H9 (cell line): ENCODE data around the gene SLC41A1. TPM values are rescaled to one million over a fixed set of nuclear protein-coding genes. Genes with fewer than 3 reads are reported as not detected.
A peak's percentile ranks its signal among the peaks of the same experiment; 100 is the strongest.

Source experiments
- DNase-seq: peaks from one replicate; pipeline ENCODE4 v3.0.0-alpha.2; 2017
- H2AFZ ChIP-seq: one replicate; pipeline ENCODE4 v1.6.1; 2013; ENCODE audit warnings: mild to moderate bottlenecking, low read length, control low read depth, moderate library complexity
- H2AK5ac ChIP-seq: 2 replicates; pipeline ENCODE4 v1.6.1; 2013; ENCODE audit warnings: low read length, control low read depth, mixed read lengths; ENCODE audit not compliant: insufficient read length
- H2BK120ac ChIP-seq: one replicate; pipeline ENCODE4 v1.6.1; 2013; ENCODE audit warnings: low read depth, mild to moderate bottlenecking, low read length, control low read depth, inconsistent platforms; ENCODE audit not compliant: poor library complexity, severe bottlenecking
- H2BK12ac ChIP-seq: 2 replicates; pipeline ENCODE4 v1.6.1; 2013; ENCODE audit warnings: low read length, control low read depth, mixed read lengths, low read depth; ENCODE audit not compliant: insufficient read length
- H2BK15ac ChIP-seq: 2 replicates; pipeline ENCODE4 v1.6.1; 2013; ENCODE audit warnings: low read depth, low read length, control low read depth
- H2BK20ac ChIP-seq: one replicate; pipeline ENCODE4 v1.6.1; 2013; ENCODE audit warnings: low read depth, mild to moderate bottlenecking, low read length, control low read depth, inconsistent platforms; ENCODE audit not compliant: poor library complexity, severe bottlenecking
- H2BK5ac ChIP-seq: 2 replicates; pipeline ENCODE4 v1.6.1; 2013; ENCODE audit warnings: low read length, control low read depth, mixed read lengths; ENCODE audit not compliant: insufficient read length
- H3K14ac ChIP-seq: 2 replicates; pipeline ENCODE4 v1.6.1; 2013; ENCODE audit warnings: low read length, control low read depth; ENCODE audit not compliant: insufficient read depth
- H3K18ac ChIP-seq: 2 replicates; pipeline ENCODE4 v1.6.1; 2013; ENCODE audit warnings: low read depth, mild to moderate bottlenecking, mixed read lengths, low read length, control low read depth; ENCODE audit not compliant: insufficient read length
- H3K23ac ChIP-seq: 2 replicates; pipeline ENCODE4 v1.6.1; 2013; ENCODE audit warnings: low read length, control low read depth, mixed read lengths, low read depth; ENCODE audit not compliant: insufficient read length
- H3K23me2 ChIP-seq: 2 replicates; pipeline ENCODE4 v1.6.1; 2013; ENCODE audit warnings: low read depth, mild to moderate bottlenecking, mixed read lengths, low read length, control low read depth; ENCODE audit not compliant: insufficient read length, poor library complexity, severe bottlenecking
- H3K27ac ChIP-seq: 2 replicates; pipeline ENCODE4 v1.5.1; 2013; ENCODE audit warnings: low read length, control low read depth, mixed read lengths, low read depth; ENCODE audit not compliant: insufficient read length
- H3K27me3 ChIP-seq: 2 replicates; pipeline ENCODE4 v1.6.1; 2013; ENCODE audit warnings: low read length, control low read depth, inconsistent platforms; ENCODE audit not compliant: insufficient read depth
- H3K4ac ChIP-seq: 2 replicates; pipeline ENCODE4 v1.6.1; 2013; ENCODE audit warnings: low read depth, mild to moderate bottlenecking, control low read depth, inconsistent platforms, low read length, moderate library complexity
- H3K4me1 ChIP-seq: 2 replicates; pipeline ENCODE4 v1.6.1; 2013; ENCODE audit warnings: low read length, control low read depth, inconsistent platforms; ENCODE audit not compliant: insufficient read depth
- H3K4me2 ChIP-seq: 2 replicates; pipeline ENCODE4 v1.6.1; 2013; ENCODE audit warnings: low read length, control low read depth, mixed read lengths; ENCODE audit not compliant: insufficient read length, insufficient read depth
- H3K56ac ChIP-seq: 2 replicates; pipeline ENCODE4 v1.6.1; 2013; ENCODE audit warnings: low read depth, mild to moderate bottlenecking, mixed read lengths, low read length, control low read depth; ENCODE audit not compliant: insufficient read length
- H3K79me1 ChIP-seq: 2 replicates; pipeline ENCODE4 v1.6.1; 2013; ENCODE audit warnings: low read depth, mild to moderate bottlenecking, moderate library complexity, low read length, control low read depth, inconsistent platforms; ENCODE audit not compliant: insufficient read depth, poor library complexity, severe bottlenecking
- H3K79me2 ChIP-seq: 2 replicates; pipeline ENCODE4 v1.6.1; 2013; ENCODE audit warnings: low read length, control low read depth, inconsistent platforms; ENCODE audit not compliant: insufficient read depth
- H3K9ac ChIP-seq: 2 replicates; pipeline ENCODE4 v1.6.1; 2013; ENCODE audit warnings: low read length, control low read depth, mixed read lengths; ENCODE audit not compliant: insufficient read length; ENCODE audit errors: extremely low read depth
- H3K9me3 ChIP-seq: one replicate; pipeline ENCODE4 v1.6.1; 2013; ENCODE audit warnings: low read depth, low read length, inconsistent platforms; ENCODE audit not compliant: control insufficient read depth
- H3T11ph ChIP-seq: one replicate; pipeline ENCODE4 v1.6.1; 2013; ENCODE audit warnings: mild to moderate bottlenecking, low read length, control low read depth, inconsistent platforms
- H4K20me1 ChIP-seq: one replicate; pipeline ENCODE4 v1.6.1; 2013; ENCODE audit not compliant: control insufficient read depth, insufficient read length, insufficient read depth
- H4K5ac ChIP-seq: 2 replicates; pipeline ENCODE4 v1.6.1; 2013; ENCODE audit warnings: low read depth, mild to moderate bottlenecking, mixed read lengths, low read length, control low read depth; ENCODE audit not compliant: insufficient read length
- H4K8ac ChIP-seq: replicated peaks from 2 replicates; pipeline ENCODE4 v1.6.1; 2013; ENCODE audit warnings: low read length, control low read depth, mixed read lengths, low read depth; ENCODE audit not compliant: insufficient read length
- H4K91ac ChIP-seq: 2 replicates; pipeline ENCODE4 v1.6.1; 2013; ENCODE audit warnings: low read depth, mild to moderate bottlenecking, moderate library complexity, mixed read lengths, low read length, control low read depth; ENCODE audit not compliant: insufficient read length
- H3K27ac Mint-ChIP-seq, 3 experiments: 2 replicates in 2 of 3; 3 replicates in 1 of 3; pipeline ENCODE4 v1.8.0; 2020 to 2021; ENCODE audit warnings: mixed read lengths in 3 of 3, mild to moderate bottlenecking in 1 of 3, moderate library complexity in 1 of 3
- H3K27me3 Mint-ChIP-seq: 2 replicates; pipeline ENCODE4 v1.8.0; 2021; ENCODE audit warnings: low read depth, mild to moderate bottlenecking, moderate library complexity, mixed read lengths
- H3K36me3 Mint-ChIP-seq, 3 experiments: 2 replicates in 2 of 3; 3 replicates in 1 of 3; pipeline ENCODE4 v1.8.0; 2020 to 2021; ENCODE audit warnings: low read depth in 3 of 3, mixed read lengths in 3 of 3; ENCODE audit not compliant: insufficient read depth in 1 of 3
- H3K4me1 Mint-ChIP-seq, 2 experiments: 2 replicates each; pipeline ENCODE4 v1.8.0; 2020; ENCODE audit warnings: mixed read lengths in 2 of 2
- H3K4me3 Mint-ChIP-seq, 2 experiments: 2 replicates in 1 of 2; 3 replicates in 1 of 2; pipeline ENCODE4 v1.8.0; 2020 to 2021; ENCODE audit warnings: mild to moderate bottlenecking in 2 of 2, mixed read lengths in 2 of 2, moderate library complexity in 1 of 2
- H3K9me3 Mint-ChIP-seq, 2 experiments: 2 replicates in 1 of 2; 3 replicates in 1 of 2; pipeline ENCODE4 v1.8.0; 2020; ENCODE audit warnings: mild to moderate bottlenecking in 2 of 2, mixed read lengths in 2 of 2, moderate library complexity in 1 of 2
- CTCF ChIP-seq: fragments of 200-600 bp; sonication (generic); conservative IDR thresholded peaks from 3 replicates; pipeline ENCODE4 v1.8.0; 2021; ENCODE audit warnings: antibody characterized with exemption, mild to moderate bottlenecking
- WGBS: extraction: QIAGEN DNeasy Blood & Tissue Kit; methylation state at CpG from one replicate; pipeline ENCODE4 v1.1.7; 2013; ENCODE audit warnings: missing lambda C conversion rate, low lambda C conversion rate, mixed read lengths; ENCODE audit not compliant: insufficient read length; ENCODE audit errors: extremely low coverage; 5-methylcytosine and 5-hydroxymethylcytosine counted together
- total RNA-seq: library from RNA; stranded (reverse); gene quantifications from 2 replicates; pipeline ENCODE4 v1.2.1, GENCODE V29; 2021

Gene SLC41A1
- total RNA-seq, 1 experiment from 2014 or later: 18.2 TPM

DNA sequence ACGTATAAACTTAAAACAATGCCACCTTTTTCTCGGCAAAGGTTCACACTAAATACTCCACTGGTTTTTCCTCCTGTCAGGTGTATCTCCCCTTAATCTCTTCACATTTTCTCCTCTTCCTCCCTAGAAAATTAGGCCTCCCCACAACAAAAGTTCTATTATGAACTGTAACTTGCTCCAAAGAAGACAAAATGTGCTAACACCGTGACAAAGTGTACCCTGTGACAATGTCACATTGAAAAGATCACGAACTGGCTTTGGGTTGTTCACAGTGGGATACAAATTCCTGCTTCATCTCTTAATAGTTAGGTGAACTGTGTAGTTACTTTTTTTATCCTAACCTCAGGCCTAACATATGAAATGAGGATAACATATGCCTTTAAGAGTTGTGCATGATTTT lies 69.0 kb downstream of the SLC41A1 start:
- H3K36me3 Mint-ChIP-seq: peaks cover 19 to 35% (median 33%) of the 10 kb centered on the region in 3 experiments; a peak in 6 of 7 replicates
- peaks cover 57 to 60% of the 10 kb centered on the region in 2 experiments for H3K4me1 Mint-ChIP-seq
- no peak overlapping the region for H3K27ac ChIP-seq

More for the DNA sequence above, 69.0 kb downstream of the SLC41A1 start:
- no peaks in the 10 kb centered on the region for H3K23me2 ChIP-seq
- no peak overlapping the region for H3K56ac ChIP-seq
- H2BK120ac ChIP-seq: no peak overlapping the region
- no peaks in the 10 kb centered on the region; the same call in 1 of the 2 replicates for H3K27me3 Mint-ChIP-seq
- H3K4me3 Mint-ChIP-seq: peak overlapping the region in 1 of 2 experiments; percentile 18; a peak in 2 of 5 replicates
- H2BK20ac ChIP-seq: no peak overlapping the region
- H3K23ac ChIP-seq: no peak overlapping the region
- H3T11ph ChIP-seq: no peak overlapping the region
- H3K4me2 ChIP-seq: peak overlapping the region; percentile 27
- H4K8ac ChIP-seq: no peak overlapping the region
- peak overlapping the region in 2 of 3 experiments; percentile 21 to 94; a peak in 4 of 7 replicates for H3K27ac Mint-ChIP-seq
- H3K14ac ChIP-seq: no peak overlapping the region
- H4K91ac ChIP-seq: no peak overlapping the region
- H2BK12ac ChIP-seq: no peak overlapping the region
- no peak for TF ChIP-seq CTCF
- H3K9me3 Mint-ChIP-seq: no peaks in the 10 kb centered on the region
- H3K4ac ChIP-seq: no peak overlapping the region
- WGBS: no CpG with 5 or more reads among the region's 4 CpGs
- no peak for DNase-seq
- H3K4me1 ChIP-seq: peaks cover 4% of the 10 kb centered on the region; the same call in 1 of the 2 replicates
- no peaks in the 10 kb centered on the region for H3K27me3 ChIP-seq
- H2BK5ac ChIP-seq: no peak overlapping the region
- no peaks in the 10 kb centered on the region for H3K9me3 ChIP-seq
- H2AFZ ChIP-seq: no peak overlapping the region
- H4K5ac ChIP-seq: no peak overlapping the region
- H2BK15ac ChIP-seq: no peak overlapping the region
- H3K9ac ChIP-seq: no peak overlapping the region
- H2AK5ac ChIP-seq: no peak overlapping the region
- peaks cover 76% of the 10 kb centered on the region for H3K79me2 ChIP-seq
- peaks cover 2% of the 10 kb centered on the region for H4K20me1 ChIP-seq
- peaks cover 3% of the 10 kb centered on the region for H3K79me1 ChIP-seq
- H3K18ac ChIP-seq: no peak overlapping the region
